Measurements from ENCODE around the gene GALM.

Gene GALM

GRCh38 chr2:38742797-38743559 lies 77.1 kb downstream of the GALM start:
- Histone ChIP-seq H3K4me3 (ENCODE audit: low read depth, low read length) (no peak overlapping the region), H4K8ac (ENCODE audit: low read depth, low read length) (no peak overlapping the region), H2BK12ac (ENCODE audit: low read length) (no peak overlapping the region), H4K12ac (ENCODE audit: low read depth, low read length) (no peak overlapping the region), H3K4ac (ENCODE audit: low read depth, low read length) (no peak overlapping the region), H2BK5ac (ENCODE audit: low read depth, low read length, poor library complexity) (no peak overlapping the region), H3K23ac (ENCODE audit: low read length) (no peak overlapping the region), H3K9ac (ENCODE audit: low read length) (no peak overlapping the region), H3K4me2 (ENCODE audit: low read length) (no peak overlapping the region), H3K27me3 (ENCODE audit: insufficient read depth, low read length) (no peaks in the 10 kb centered on the region), H3K79me2 (ENCODE audit: control insufficient read depth, insufficient read depth, low read length, poor library complexity) (no peaks in the 10 kb centered on the region), H3K14ac (ENCODE audit: low read length) (no peak overlapping the region), H3K36me3 (ENCODE audit: control insufficient read depth in 1 of 2, insufficient read depth in 2 of 2, low read length in 2 of 2) (peaks cover 12 to 27% of the 10 kb centered on the region in 2 experiments), H3K27ac (ENCODE audit: low read depth, low read length) (no peak overlapping the region), H4K91ac (ENCODE audit: low read depth, low read length) (no peak overlapping the region), H3K9me3 (ENCODE audit: insufficient read depth, low read depth, low read length) (no peaks in the 10 kb centered on the region), H2AFZ (ENCODE audit: insufficient read depth, low read length, poor library complexity) (no peak overlapping the region), H2AK5ac (ENCODE audit: low read length) (no peak overlapping the region), H3K4me1 (ENCODE audit: control insufficient read depth in 1 of 2, insufficient read depth in 2 of 2, low read length in 2 of 2) (peaks cover under 1 to 2% of the 10 kb centered on the region in 2 experiments), H3K79me1 (ENCODE audit: low read length) (no peaks in the 10 kb centered on the region), H2BK120ac (ENCODE audit: insufficient read depth, low read length, poor library complexity) (no peak overlapping the region), H3K18ac (ENCODE audit: low read length) (no peak overlapping the region)
- DNase-seq: peak; percentile 32 to 53
- WGBS (ENCODE audit: extremely low coverage, insufficient coverage, insufficient read length): no CpG with 5 or more reads among the region's 10 CpGs

GRCh38 chr2:38743672-38744398 lies 77.9 kb downstream of the GALM start:
- Histone ChIP-seq H3K4me3 (ENCODE audit: low read depth, low read length) (no peak overlapping the region), H4K8ac (ENCODE audit: low read depth, low read length) (no peak overlapping the region), H2AFZ (ENCODE audit: insufficient read depth, low read length, poor library complexity) (no peak overlapping the region), H2BK120ac (ENCODE audit: insufficient read depth, low read length, poor library complexity) (no peak overlapping the region), H3K79me2 (ENCODE audit: control insufficient read depth, insufficient read depth, low read length, poor library complexity) (peaks cover 1% of the 10 kb centered on the region), H3K4ac (ENCODE audit: low read depth, low read length) (no peak overlapping the region), H3K36me3 (ENCODE audit: control insufficient read depth in 1 of 2, insufficient read depth in 2 of 2, low read length in 2 of 2) (peaks cover 17 to 35% of the 10 kb centered on the region in 2 experiments), H3K14ac (ENCODE audit: low read length) (no peak overlapping the region), H3K27ac (ENCODE audit: low read depth, low read length) (no peak overlapping the region), H3K9ac (ENCODE audit: low read length) (no peak overlapping the region), H4K91ac (ENCODE audit: low read depth, low read length) (no peak overlapping the region), H2AK5ac (ENCODE audit: low read length) (no peak overlapping the region), H3K27me3 (ENCODE audit: insufficient read depth, low read length) (no peaks in the 10 kb centered on the region), H2BK12ac (ENCODE audit: low read length) (no peak overlapping the region), H3K18ac (ENCODE audit: low read length) (no peak overlapping the region), H3K4me1 (ENCODE audit: control insufficient read depth in 1 of 2, insufficient read depth in 2 of 2, low read length in 2 of 2) (no peaks in the 10 kb centered on the region), H3K9me3 (ENCODE audit: insufficient read depth, low read depth, low read length) (no peaks in the 10 kb centered on the region), H2BK5ac (ENCODE audit: low read depth, low read length, poor library complexity) (no peak overlapping the region), H4K12ac (ENCODE audit: low read depth, low read length) (no peak overlapping the region), H3K4me2 (ENCODE audit: low read length) (no peak overlapping the region), H3K23ac (ENCODE audit: low read length) (no peak overlapping the region), H3K79me1 (ENCODE audit: low read length) (no peaks in the 10 kb centered on the region)
- WGBS (ENCODE audit: extremely low coverage, insufficient coverage, insufficient read length): 100% methylated on average over 1 of the region's 3 CpGs
- peak in 1 of 2 donors; percentile 53 for DNase-seq

- no peak overlapping the region for H3K4ac ChIP-seq (ENCODE audit: low read depth, low read length)
Measured at GRCh38 chr2:38744399-38744780, 78.5 kb downstream of the GALM start.

GRCh38 chr2:38745267-38745666 lies 79.4 kb downstream of the GALM start:
- Histone ChIP-seq H3K14ac (ENCODE audit: low read length) (no peak overlapping the region), H2AK5ac (ENCODE audit: low read length) (no peak overlapping the region), H3K4me3 (ENCODE audit: low read depth, low read length) (no peak overlapping the region), H3K4ac (ENCODE audit: low read depth, low read length) (no peak overlapping the region), H3K4me2 (ENCODE audit: low read length) (no peak overlapping the region), H2BK12ac (ENCODE audit: low read length) (no peak overlapping the region), H2BK120ac (ENCODE audit: insufficient read depth, low read length, poor library complexity) (no peak overlapping the region), H3K27ac (ENCODE audit: low read depth, low read length) (no peak overlapping the region), H3K9me3 (ENCODE audit: insufficient read depth, low read depth, low read length) (no peaks in the 10 kb centered on the region), H3K36me3 (ENCODE audit: control insufficient read depth in 1 of 2, insufficient read depth in 2 of 2, low read length in 2 of 2) (peaks cover 16 to 40% of the 10 kb centered on the region in 2 experiments), H4K12ac (ENCODE audit: low read depth, low read length) (no peak overlapping the region), H3K18ac (ENCODE audit: low read length) (no peak overlapping the region), H3K4me1 (ENCODE audit: control insufficient read depth in 1 of 2, insufficient read depth in 2 of 2, low read length in 2 of 2) (no peaks in the 10 kb centered on the region), H3K9ac (ENCODE audit: low read length) (no peak overlapping the region), H4K91ac (ENCODE audit: low read depth, low read length) (no peak overlapping the region), H3K79me1 (ENCODE audit: low read length) (peaks cover 3% of the 10 kb centered on the region), H3K79me2 (ENCODE audit: control insufficient read depth, insufficient read depth, low read length, poor library complexity) (peaks cover 9% of the 10 kb centered on the region), H3K27me3 (ENCODE audit: insufficient read depth, low read length) (no peaks in the 10 kb centered on the region), H2AFZ (ENCODE audit: insufficient read depth, low read length, poor library complexity) (no peak overlapping the region), H2BK5ac (ENCODE audit: low read depth, low read length, poor library complexity) (no peak overlapping the region), H4K8ac (ENCODE audit: low read depth, low read length) (no peak overlapping the region), H3K23ac (ENCODE audit: low read length) (no peak overlapping the region)
- no CpG with 5 or more reads among the region's 9 CpGs for WGBS (ENCODE audit: extremely low coverage, insufficient coverage, insufficient read length)
- no peak for DNase-seq

More at GRCh38 chr2:38744399-38744780, 78.5 kb downstream of the GALM start:
- Histone ChIP-seq H3K79me2 (ENCODE audit: control insufficient read depth, insufficient read depth, low read length, poor library complexity) (peaks cover 4% of the 10 kb centered on the region), H3K4me1 (ENCODE audit: control insufficient read depth in 1 of 2, insufficient read depth in 2 of 2, low read length in 2 of 2) (no peaks in the 10 kb centered on the region), H3K27ac (ENCODE audit: low read depth, low read length) (no peak overlapping the region), H2AK5ac (ENCODE audit: low read length) (no peak overlapping the region), H4K12ac (ENCODE audit: low read depth, low read length) (no peak overlapping the region), H2BK5ac (ENCODE audit: low read depth, low read length, poor library complexity) (no peak overlapping the region), H3K36me3 (ENCODE audit: control insufficient read depth in 1 of 2, insufficient read depth in 2 of 2, low read length in 2 of 2) (peaks cover 15 to 39% of the 10 kb centered on the region in 2 experiments), H4K8ac (ENCODE audit: low read depth, low read length) (no peak overlapping the region), H3K4me2 (ENCODE audit: low read length) (no peak overlapping the region), H3K9ac (ENCODE audit: low read length) (no peak overlapping the region), H3K27me3 (ENCODE audit: insufficient read depth, low read length) (no peaks in the 10 kb centered on the region), H3K23ac (ENCODE audit: low read length) (no peak overlapping the region), H2AFZ (ENCODE audit: insufficient read depth, low read length, poor library complexity) (no peak overlapping the region), H4K91ac (ENCODE audit: low read depth, low read length) (no peak overlapping the region), H3K79me1 (ENCODE audit: low read length) (no peaks in the 10 kb centered on the region), H2BK120ac (ENCODE audit: insufficient read depth, low read length, poor library complexity) (no peak overlapping the region), H3K14ac (ENCODE audit: low read length) (no peak overlapping the region), H2BK12ac (ENCODE audit: low read length) (no peak overlapping the region), H3K9me3 (ENCODE audit: insufficient read depth, low read depth, low read length) (no peaks in the 10 kb centered on the region), H3K4me3 (ENCODE audit: low read depth, low read length) (no peak overlapping the region), H3K18ac (ENCODE audit: low read length) (no peak overlapping the region)
- peak in 1 of 2 donors; percentile 43 for DNase-seq
- no CpG with 5 or more reads among the region's 2 CpGs for WGBS (ENCODE audit: extremely low coverage, insufficient coverage, insufficient read length)
